ENCODE results near the gene RTTN.
A peak's percentile ranks its signal among the peaks of the same experiment; 100 is the strongest.

RTTN gene

GRCh38 chr18:70046796-70047195, 158.7 kb downstream of the RTTN start:
- no peak for DNase-seq (ENCODE audit: low read depth)
- TF ChIP-seq CTCF (IDR thresholded peaks at IDR 0.05; ENCODE audit: control insufficient read depth, insufficient read depth, low read depth, low read length, missing control alignments), result no peak
- no peak overlapping the region for H3K4me3 ChIP-seq (ENCODE audit: control insufficient read depth, low read depth, low read length)

GRCh38 chr18:70046207-70046606, 159.3 kb downstream of the RTTN start:
- DNase-seq (ENCODE audit: low read depth), result peak; percentile 64
- no peak for TF ChIP-seq CTCF (IDR thresholded peaks at IDR 0.05; ENCODE audit: control insufficient read depth, insufficient read depth, low read depth, low read length, missing control alignments)

GRCh38 chr18:70044632-70045031, 160.9 kb downstream of the RTTN start:
- DNase-seq (ENCODE audit: low read depth), result peak; percentile 98
- H3K4me3 ChIP-seq (ENCODE audit: control insufficient read depth, low read depth, low read length), result no peak overlapping the region
- TF ChIP-seq CTCF (IDR thresholded peaks at IDR 0.05; ENCODE audit: control insufficient read depth, insufficient read depth, low read depth, low read length, missing control alignments), result no peak

More at GRCh38 chr18:70046207-70046606, 159.3 kb downstream of the RTTN start:
- H3K4me3 ChIP-seq (ENCODE audit: control insufficient read depth, low read depth, low read length), result no peak overlapping the region

DNA sequence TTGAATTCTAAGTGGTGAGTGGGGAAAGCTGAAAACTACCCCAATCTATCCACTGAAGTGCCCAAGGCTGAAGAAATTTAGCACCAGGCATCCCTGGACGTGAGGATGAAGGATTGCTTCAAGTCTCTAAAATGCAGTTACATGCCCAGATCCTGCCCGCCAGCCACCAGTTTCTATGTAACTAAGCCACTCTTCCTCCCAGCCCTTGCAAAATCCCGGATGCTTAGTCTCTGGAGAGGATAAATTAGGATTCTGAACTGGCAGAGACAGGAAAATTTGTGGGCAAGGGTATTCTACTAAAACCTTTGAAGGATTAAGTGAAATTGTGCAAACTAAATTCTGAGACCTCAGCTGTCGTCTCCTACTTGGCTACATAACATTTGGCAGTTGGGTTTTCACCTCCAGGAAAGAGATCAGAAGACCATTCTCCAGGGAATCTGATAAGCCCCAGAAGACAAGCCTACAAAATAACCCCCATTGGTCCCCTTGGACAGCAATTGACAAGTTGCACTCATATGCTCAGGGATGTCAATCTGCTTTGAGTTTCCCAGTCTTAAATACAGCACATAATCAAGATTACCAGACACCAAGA, 163.9 kb downstream of the RTTN start:
- no peak for DNase-seq (ENCODE audit: low read depth)
- TF ChIP-seq CTCF (IDR thresholded peaks at IDR 0.05; ENCODE audit: control insufficient read depth, insufficient read depth, low read depth, low read length, missing control alignments), result no peak

GRCh38 chr18:70039186-70039585, 166.3 kb downstream of the RTTN start:
- H3K4me3 ChIP-seq (ENCODE audit: control insufficient read depth, low read depth, low read length), result no peak overlapping the region
- DNase-seq (ENCODE audit: low read depth), result no peak
- TF ChIP-seq CTCF (IDR thresholded peaks at IDR 0.05; ENCODE audit: control insufficient read depth, insufficient read depth, low read depth, low read length, missing control alignments), result no peak

More for the DNA sequence above, 163.9 kb downstream of the RTTN start:
- H3K4me3 ChIP-seq (ENCODE audit: control insufficient read depth, low read depth, low read length), result no peak overlapping the region

- H3K4me3 ChIP-seq (ENCODE audit: control insufficient read depth, low read depth, low read length), result no peak overlapping the region
- no peak for DNase-seq (ENCODE audit: low read depth)
- no peak for TF ChIP-seq CTCF (IDR thresholded peaks at IDR 0.05; ENCODE audit: control insufficient read depth, insufficient read depth, low read depth, low read length, missing control alignments)
These were observed 167.9 kb downstream of the RTTN start for GRCh38 chr18:70037431-70038061.
